ENCODE data around the gene NR3C2.

NR3C2 gene

GRCh38 chr4:148254621-148255343, 187.4 kb downstream of the NR3C2 start:
- no peak for DNase-seq

- DNase-seq = no peak
These were observed 188.4 kb downstream of the NR3C2 start for GRCh38 chr4:148253768-148254167.

- DNase-seq = no peak
These were observed 193.4 kb downstream of the NR3C2 start for GRCh38 chr4:148248824-148249223.

- DNase-seq = no peak
These were observed 197.2 kb downstream of the NR3C2 start for GRCh38 chr4:148245015-148245414.

GRCh38 chr4:148243837-148244236, 198.4 kb downstream of the NR3C2 start:
- no peak for DNase-seq

GRCh38 chr4:148240241-148240640, 202.0 kb downstream of the NR3C2 start:
- DNase-seq = no peak

- DNase-seq = peak; percentile 5
These were observed 202.7 kb downstream of the NR3C2 start for GRCh38 chr4:148239494-148239985.

- no peak for DNase-seq
These were observed 203.3 kb downstream of the NR3C2 start for GRCh38 chr4:148238811-148239493.

GRCh38 chr4:148238086-148238485, 204.1 kb downstream of the NR3C2 start:
- DNase-seq = no peak

GRCh38 chr4:148235809-148236208, 206.4 kb downstream of the NR3C2 start:
- DNase-seq = no peak

GRCh38 chr4:148229798-148230197, 212.4 kb downstream of the NR3C2 start:
- no peak for DNase-seq

GRCh38 chr4:148229028-148229427, 213.2 kb downstream of the NR3C2 start:
- no peak for DNase-seq

GRCh38 chr4:148227147-148227546, 215.1 kb downstream of the NR3C2 start:
- DNase-seq = no peak

GRCh38 chr4:148226341-148226740, 215.9 kb downstream of the NR3C2 start:
- DNase-seq = no peak

- DNase-seq = no peak
These were observed 216.6 kb downstream of the NR3C2 start for GRCh38 chr4:148225639-148226038.

GRCh38 chr4:148224476-148224875, 217.7 kb downstream of the NR3C2 start:
- no peak for DNase-seq

- no peak for DNase-seq
These were observed 219.1 kb downstream of the NR3C2 start for GRCh38 chr4:148222991-148223660.

- DNase-seq = peak; percentile 9
These were observed 225.1 kb downstream of the NR3C2 start for GRCh38 chr4:148216866-148217814.

GRCh38 chr4:148216321-148216720, 225.9 kb downstream of the NR3C2 start:
- no peak for DNase-seq

GRCh38 chr4:148215202-148215601, 227.0 kb downstream of the NR3C2 start:
- DNase-seq = no peak

GRCh38 chr4:148214529-148215166, 227.6 kb downstream of the NR3C2 start:
- no peak for DNase-seq

GRCh38 chr4:148211533-148211932, 230.7 kb downstream of the NR3C2 start:
- no peak for DNase-seq
